GM23248 (cell line): ENCODE results near the gene SYNCRIP.

Experiments
- EZH2 ChIP-seq: fragments of 200-600 bp; sonication (generic); IDR thresholded peaks from 2 replicates; pipeline ENCODE4 v1.6.1; 2018; ENCODE audit warnings: antibody characterized with exemption, mild to moderate bottlenecking; ENCODE audit not compliant: insufficient read depth, poor library complexity, severe bottlenecking
- EZH2phosphoT487 ChIP-seq: fragments of 200-600 bp; sonication (generic); IDR thresholded peaks from 2 replicates; pipeline ENCODE4 v1.6.1; 2018; ENCODE audit warnings: antibody characterized with exemption, moderate library complexity, mild to moderate bottlenecking, low read depth; ENCODE audit not compliant: insufficient read depth

- TF ChIP-seq EZH2 (no peak), EZH2phosphoT487 (no peak)
Observed at GRCh38 chr6:85602100-85602499, 40.6 kb downstream of the SYNCRIP start.
